Measurements from ENCODE around the gene ZNF134.

The ZNF134 gene

DNA sequence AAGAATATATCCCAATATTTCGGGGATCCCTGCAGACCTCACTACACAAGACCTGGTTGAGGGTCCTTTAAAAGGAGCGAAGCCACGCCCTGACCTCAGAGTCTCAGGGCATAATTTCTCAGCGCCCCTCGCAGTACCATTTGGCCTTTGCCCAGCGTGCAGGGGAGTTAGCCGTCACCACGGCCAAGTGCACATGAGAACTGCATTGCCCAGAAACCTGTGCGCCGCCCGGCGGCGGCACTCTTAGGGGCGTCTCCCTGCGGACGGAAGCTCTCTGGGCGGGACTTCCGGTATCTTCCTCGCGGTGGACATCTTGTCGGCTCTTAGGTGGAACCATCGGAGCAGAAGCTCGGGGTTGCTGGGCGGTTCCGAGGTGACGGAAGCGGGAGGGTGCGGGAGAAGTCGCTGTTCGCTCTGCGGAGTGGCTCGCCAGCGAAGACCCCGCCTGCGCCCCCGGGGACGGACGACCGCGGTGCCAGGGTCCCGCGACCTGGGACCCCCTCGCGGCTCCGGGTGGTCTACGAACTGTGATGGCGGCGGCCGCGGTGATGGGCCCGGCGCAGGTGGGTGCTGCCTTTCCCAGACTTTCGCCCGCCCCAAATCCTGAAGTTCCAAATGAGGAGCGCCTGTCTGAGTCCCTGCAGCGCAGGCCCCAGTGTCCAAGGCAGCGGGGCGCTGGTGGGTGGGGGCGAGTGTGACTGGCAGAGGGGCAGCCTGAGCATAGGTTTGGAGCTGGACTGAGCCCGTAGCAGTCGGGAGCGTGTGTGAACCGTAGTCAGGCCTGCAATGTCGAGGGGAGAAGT is at the start of gene ZNF134:
Gene ZNF134 (plus strand): TSS at position 302 of the 803 bp plus-strand sequence. CDS start 5,227 bp downstream, outside the sequence.
- DNase-seq (ENCODE audit: low spot score), result peak; percentile 88

DNA sequence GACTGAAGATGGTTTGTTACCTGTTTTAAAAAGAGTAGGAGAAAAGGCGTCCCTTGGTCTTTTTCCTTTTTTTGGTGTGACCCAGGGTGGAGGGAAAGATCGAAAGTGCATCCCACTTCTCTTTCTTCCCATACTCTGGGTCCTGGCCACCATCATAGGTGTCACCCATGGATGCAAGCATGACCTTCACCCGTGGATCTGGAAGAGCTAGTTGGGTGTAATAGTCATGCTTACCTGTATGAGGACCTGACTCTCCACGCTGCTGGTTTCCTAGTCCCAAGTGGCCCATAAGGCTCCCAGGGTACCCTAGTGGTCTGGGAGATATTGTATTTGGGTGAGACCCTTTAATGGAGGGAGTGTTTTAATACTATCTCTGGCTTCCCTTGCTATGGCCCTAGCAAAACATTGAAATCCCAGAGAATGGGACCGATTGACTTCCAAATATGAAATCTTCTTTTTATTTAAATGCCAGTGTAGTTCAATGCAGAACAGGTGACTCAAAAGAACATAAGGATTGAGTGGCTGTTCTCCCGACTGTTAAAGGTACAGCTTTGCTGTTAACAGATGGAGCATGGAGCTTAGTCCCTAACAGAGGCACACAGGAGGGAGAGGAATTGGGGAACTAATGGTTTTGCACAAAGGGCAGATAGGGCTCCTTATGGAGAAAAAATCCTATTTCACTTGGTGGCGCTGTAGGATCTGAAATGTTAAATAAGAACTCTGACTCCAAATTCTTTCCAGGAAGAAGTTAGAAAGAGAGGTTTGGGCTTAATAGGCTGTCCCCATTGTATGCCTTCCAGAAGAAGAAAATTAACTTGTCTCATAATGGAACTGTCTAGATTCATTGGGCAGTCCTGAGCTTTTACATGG is 47.4 kb upstream of the ZNF134 start:
- DNase-seq (ENCODE audit: low spot score), result no peak

- DNase-seq (ENCODE audit: low spot score), result no peak
Observed at GRCh38 chr19:57570707-57571106, 43.3 kb upstream of the ZNF134 start.

DNA sequence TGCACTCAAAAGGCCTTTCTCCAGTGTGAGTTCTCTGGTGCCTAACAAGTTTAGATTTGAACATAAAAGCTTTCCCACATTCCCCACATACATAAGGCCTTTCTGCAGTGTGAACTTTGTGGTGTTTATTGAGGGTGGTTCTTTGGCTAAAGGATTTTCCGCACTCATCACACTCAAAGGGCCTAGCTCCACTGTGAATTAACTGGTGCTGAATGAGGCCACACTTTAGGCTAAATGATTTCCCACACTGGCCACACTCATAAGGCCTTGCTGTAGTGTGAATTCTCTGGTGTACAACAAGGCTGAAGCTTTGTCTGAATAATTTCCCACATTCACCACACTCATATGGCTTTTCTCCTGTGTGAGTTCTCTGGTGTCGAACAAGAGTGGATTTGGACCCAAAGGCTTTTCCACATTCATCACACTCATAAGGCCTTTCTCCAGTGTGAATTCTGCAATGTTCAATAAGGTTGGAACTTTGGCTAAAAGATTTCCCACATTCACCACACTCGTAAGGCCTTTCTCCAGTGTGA is 41.6 kb upstream of the ZNF134 start:
- no peak for DNase-seq (ENCODE audit: low spot score)

DNA sequence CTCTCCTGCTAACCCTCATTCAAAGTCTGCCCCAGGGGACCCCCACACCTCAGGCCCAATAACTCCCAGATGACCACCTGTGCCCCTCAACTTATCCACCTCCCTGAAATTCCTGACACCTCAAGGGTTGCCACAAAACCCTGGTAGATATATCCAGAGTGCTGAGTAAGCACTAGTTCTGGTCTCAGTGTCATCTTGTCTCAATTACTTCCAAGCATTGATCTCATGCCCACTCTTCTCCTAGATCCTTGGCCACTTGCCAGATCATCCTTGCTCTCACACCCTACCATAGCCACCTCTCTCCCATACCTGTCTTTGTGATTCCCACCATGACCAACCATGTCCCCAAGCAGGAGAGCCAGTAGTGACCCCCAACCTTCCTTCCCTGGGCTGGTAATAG is 37.4 kb upstream of the ZNF134 start:
- DNase-seq (ENCODE audit: low spot score), result no peak

DNA sequence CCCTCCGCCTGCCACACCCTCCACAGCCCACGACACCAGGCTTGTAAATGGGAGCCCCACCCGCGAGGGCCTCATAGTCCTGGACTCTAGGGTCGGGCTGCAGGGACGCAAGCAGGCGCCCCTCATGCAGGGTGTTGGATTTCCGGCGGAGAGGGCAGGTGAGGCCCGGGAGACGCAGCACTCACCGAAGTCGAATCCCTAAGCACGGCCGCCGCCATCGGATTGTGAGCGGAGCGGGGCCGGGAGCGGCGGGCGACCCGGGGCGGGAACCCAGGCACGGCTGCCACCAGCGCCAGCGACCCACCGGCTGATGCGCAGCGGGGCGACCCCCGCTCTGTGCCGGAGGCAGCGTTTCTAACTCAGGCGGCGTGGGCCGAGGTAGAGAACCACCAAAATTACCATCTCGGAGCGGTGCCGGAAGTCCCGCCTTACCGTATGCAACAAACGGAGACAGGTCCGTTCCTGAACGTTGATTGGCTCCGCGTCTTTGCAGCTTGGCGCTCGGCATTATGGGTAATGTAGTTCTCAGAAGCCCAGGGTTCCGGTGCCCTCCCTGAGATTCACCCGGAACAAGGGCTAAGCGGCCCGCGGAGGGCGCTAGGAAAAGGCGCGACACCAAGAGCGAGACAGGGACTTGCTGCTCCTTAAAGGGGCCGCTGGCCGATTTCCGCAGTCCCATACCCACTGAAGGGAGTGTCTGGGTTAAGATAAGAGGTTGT is 35.4 kb upstream of the ZNF134 start, which contains the start of gene ZNF416:
Gene ZNF416 (minus strand): TSS at position 425 of the 719 bp plus-strand sequence. CDS start 207 bp downstream, at position 218.
- peak; percentile 94 for DNase-seq (ENCODE audit: low spot score)

DNA sequence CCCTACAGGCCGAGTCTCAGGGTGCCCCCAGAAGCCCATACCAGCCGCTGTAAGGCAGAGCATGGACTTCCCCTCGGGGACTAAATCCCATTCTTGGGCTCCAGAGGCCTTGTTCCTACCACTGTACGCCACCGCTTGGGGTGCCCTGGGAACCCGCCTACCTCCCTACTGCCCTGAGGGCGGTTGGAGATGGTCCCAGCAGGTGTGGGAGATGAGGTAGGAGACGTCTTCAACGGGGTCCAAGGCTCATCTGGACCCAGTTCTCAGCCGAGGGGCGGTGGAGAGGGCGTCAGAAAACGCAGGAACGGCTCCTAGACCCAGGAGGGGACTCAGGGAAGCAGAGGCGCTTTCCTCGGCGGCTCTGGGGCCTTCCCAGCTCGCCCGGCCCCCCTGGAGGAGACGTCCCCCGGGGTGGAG is 30.9 kb upstream of the ZNF134 start:
- DNase-seq (ENCODE audit: low spot score), result no peak

- DNase-seq (ENCODE audit: low spot score), result peak; percentile 92
Observed at GRCh38 chr19:57583521-57584416, 30.3 kb upstream of the ZNF134 start, which contains the start of gene ZIK1. Gene ZIK1, plus strand, starts transcription at chr19:57584145. Its CDS starts 212 bp downstream, at chr19:57584357.

DNA sequence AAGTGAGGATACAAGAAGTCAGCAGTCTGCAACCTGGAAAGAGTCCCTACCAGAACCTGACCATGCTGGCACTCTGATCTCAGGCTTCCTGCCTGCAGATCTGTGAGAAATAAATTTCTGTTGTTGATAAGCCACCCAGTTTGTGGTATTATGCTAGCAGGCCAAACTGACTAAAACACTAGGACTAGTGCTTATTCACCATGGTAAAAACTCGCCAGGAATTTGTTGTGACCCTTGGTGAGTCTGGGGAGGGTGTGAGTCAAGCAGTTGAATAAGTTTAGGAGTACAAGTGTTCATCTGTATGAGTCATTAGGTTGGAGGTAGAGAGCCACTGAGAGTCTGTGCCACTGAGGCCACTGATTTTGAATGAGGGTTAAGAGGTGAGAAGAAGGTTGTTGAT is 26.5 kb upstream of the ZNF134 start:
- no peak for DNase-seq (ENCODE audit: low spot score)

- no peak for DNase-seq (ENCODE audit: low spot score)
Observed at GRCh38 chr19:57599377-57599760, 14.7 kb upstream of the ZNF134 start.

GRCh38 chr19:57599761-57600383 is 14.2 kb upstream of the ZNF134 start, which contains the start of gene ZNF530:
Gene ZNF530, plus strand, starts transcription at chr19:57599885. Its CDS starts 4,461 bp downstream, at chr19:57604346.
- peak; percentile 94 for DNase-seq (ENCODE audit: low spot score)

GRCh38 chr19:57606931-57607330 is 7.1 kb upstream of the ZNF134 start:
- DNase-seq (ENCODE audit: low spot score), result no peak

DNA sequence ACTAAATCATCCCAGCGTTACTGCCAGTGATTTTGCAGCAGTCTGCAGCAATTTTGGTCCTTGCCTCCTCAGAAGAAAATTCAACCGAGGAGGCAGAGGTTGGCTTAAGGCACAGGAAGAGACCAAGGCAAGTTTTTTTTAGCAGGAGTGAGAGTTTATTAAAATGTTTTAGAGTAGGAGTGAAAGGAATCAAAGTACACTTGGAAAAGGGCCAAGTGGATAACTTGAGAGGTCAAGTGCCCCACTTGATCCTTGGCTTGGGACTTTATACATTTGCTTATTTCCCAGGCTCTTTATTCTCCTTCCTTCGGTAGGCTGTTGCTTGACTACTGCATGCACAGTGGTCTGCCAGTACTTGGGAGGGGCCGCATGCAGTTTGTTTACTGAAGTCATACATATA is 2.9 kb upstream of the ZNF134 start:
- DNase-seq (ENCODE audit: low spot score), result no peak

DNA sequence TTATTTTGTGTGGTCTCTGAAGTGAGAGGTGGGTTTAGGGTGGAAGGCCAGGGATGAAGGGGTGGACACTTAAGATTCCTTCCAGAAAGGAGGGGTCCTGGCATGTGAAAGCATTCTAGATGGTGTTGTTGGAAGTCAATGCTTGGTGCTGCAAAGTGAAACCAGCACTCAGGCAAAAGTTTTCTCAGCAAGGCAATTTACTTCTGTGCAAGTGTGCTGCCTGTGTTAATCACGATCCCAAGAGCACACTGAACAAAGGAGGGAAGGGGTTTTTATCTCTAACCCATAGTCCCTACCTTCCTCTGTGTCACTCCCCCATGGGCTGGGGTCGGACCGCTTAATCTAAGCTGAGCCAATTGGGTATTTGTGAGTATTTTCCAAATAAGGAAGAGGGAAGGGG is 1.3 kb downstream of the ZNF134 start:
- DNase-seq (ENCODE audit: low spot score), result no peak

DNA sequence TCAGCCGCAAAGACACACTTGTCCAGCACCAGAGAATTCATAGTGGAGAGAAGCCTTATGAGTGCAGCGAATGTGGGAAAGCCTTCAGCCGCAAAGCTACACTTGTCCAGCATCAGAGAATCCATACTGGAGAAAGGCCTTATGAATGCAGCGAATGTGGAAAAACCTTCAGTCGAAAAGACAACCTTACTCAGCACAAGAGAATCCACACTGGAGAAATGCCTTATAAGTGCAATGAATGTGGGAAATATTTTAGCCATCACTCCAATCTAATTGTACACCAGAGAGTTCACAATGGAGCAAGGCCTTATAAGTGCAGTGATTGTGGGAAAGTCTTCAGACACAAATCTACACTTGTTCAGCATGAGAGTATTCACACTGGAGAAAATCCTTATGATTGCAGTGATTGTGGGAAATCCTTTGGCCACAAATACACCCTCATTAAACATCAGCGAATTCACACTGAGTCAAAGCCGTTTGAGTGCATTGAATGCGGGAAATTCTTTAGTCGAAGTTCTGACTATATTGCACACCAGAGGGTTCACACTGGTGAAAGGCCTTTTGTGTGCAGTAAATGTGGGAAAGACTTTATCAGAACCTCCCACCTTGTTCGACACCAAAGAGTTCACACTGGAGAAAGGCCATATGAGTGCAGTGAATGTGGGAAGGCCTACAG is 6.8 kb downstream of the ZNF134 start:
- no peak for DNase-seq (ENCODE audit: low spot score)

DNA sequence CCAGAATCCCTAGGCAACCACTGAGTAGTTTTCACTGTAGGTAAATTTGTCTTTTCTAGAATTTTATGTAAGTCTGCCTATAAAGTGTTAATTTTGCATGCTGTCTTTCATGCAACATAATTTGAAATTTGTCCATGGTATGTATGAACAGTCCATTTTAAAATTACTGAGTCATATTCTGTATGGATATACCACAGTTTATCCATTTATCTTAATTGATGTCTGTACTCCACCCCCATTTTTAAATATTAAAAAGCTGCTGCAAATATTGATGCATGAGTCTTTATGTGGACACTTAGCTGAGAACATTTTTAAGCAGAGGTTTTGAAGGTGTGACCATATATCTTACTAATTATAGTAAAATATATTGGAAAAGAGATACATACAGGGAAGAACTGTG is 9.0 kb downstream of the ZNF134 start:
- DNase-seq (ENCODE audit: low spot score), result no peak

- peak; percentile 96 for DNase-seq (ENCODE audit: low spot score)
Observed at GRCh38 chr19:57632987-57633831, 19.2 kb downstream of the ZNF134 start, which contains the start of gene ZNF211. Gene ZNF211, plus strand, starts transcription at chr19:57633168. Its CDS starts 179 bp downstream, at chr19:57633347.

- no peak for DNase-seq (ENCODE audit: low spot score)
Observed at GRCh38 chr19:57633832-57634131, 19.7 kb downstream of the ZNF134 start.

GRCh38 chr19:57637379-57637778 is 23.3 kb downstream of the ZNF134 start:
- DNase-seq (ENCODE audit: low spot score), result no peak

Measured in left forelimb (tissue), 1 donor.